Measurements from ENCODE around the gene SARDH.

The SARDH gene

GRCh38 chr9:133734590-133735414, 3.4 kb downstream of the SARDH start:
- no peak for DNase-seq (ENCODE audit: low spot score)

GRCh38 chr9:133733796-133734533, 4.2 kb downstream of the SARDH start:
- DNase-seq (ENCODE audit: low spot score), result no peak

GRCh38 chr9:133733421-133733795, 4.7 kb downstream of the SARDH start:
- DNase-seq (ENCODE audit: low spot score), result no peak

- DNase-seq (ENCODE audit: low spot score), result peak; percentile 13
Observed at GRCh38 chr9:133732639-133733408, 5.3 kb downstream of the SARDH start.

GRCh38 chr9:133731876-133732638, 6.1 kb downstream of the SARDH start:
- DNase-seq (ENCODE audit: low spot score), result peak; percentile 87

GRCh38 chr9:133730994-133731715, 7.0 kb downstream of the SARDH start:
- no peak for DNase-seq (ENCODE audit: low spot score)

- DNase-seq (ENCODE audit: low spot score), result no peak
Observed at GRCh38 chr9:133729617-133730281, 8.4 kb downstream of the SARDH start.

- no peak for DNase-seq (ENCODE audit: low spot score)
Observed at GRCh38 chr9:133728856-133729616, 9.1 kb downstream of the SARDH start.

- DNase-seq (ENCODE audit: low spot score), result no peak
Observed at GRCh38 chr9:133727876-133728441, 10.2 kb downstream of the SARDH start.

GRCh38 chr9:133727277-133727875, 10.8 kb downstream of the SARDH start:
- DNase-seq (ENCODE audit: low spot score), result peak; percentile 26

GRCh38 chr9:133726401-133727276, 11.5 kb downstream of the SARDH start:
- peak; percentile 74 for DNase-seq (ENCODE audit: low spot score)

- DNase-seq (ENCODE audit: low spot score), result no peak
Observed at GRCh38 chr9:133725886-133726285, 12.3 kb downstream of the SARDH start.

GRCh38 chr9:133718563-133719315, 19.4 kb downstream of the SARDH start:
- no peak for DNase-seq (ENCODE audit: low spot score)

- no peak for DNase-seq (ENCODE audit: low spot score)
Observed at GRCh38 chr9:133717113-133718031, 20.8 kb downstream of the SARDH start.

- DNase-seq (ENCODE audit: low spot score), result no peak
Observed at GRCh38 chr9:133716564-133717112, 21.5 kb downstream of the SARDH start.

All from SK-N-DZ (cell line).